Esophagus squamous epithelium (tissue), 5 donors: ENCODE data around the gene LRBA. TPM values are rescaled to one million over a fixed set of nuclear protein-coding genes. Genes with fewer than 3 reads are reported as not detected.

Source experiments
- DNase-seq: peaks from one replicate; lab custom pipeline; 2025; lab: John Stamatoyannopoulos, UW
- H3K27ac ChIP-seq, 4 donors: fragments of 200-600 bp; sonication (generic); one replicate each; pipeline ENCODE4 v1.5.1; 2016 to 2019; ENCODE audit warnings: mild to moderate bottlenecking in 1 of 4
- H3K27me3 ChIP-seq, 4 donors: fragments of 200-600 bp; sonication (generic); 1 replicate in 3 of 4; 2 replicates in 1 of 4; pipeline versions ENCODE4 v1.5.1 to v1.6.0; 2017 to 2021; ENCODE audit warnings: antibody characterized with exemption in 1 of 4
- H3K36me3 ChIP-seq, 3 donors: fragments of 200-600 bp; sonication (generic); one replicate each; pipeline ENCODE4 v1.5.1; 2016 to 2019
- H3K4me1 ChIP-seq, 3 donors: fragments of 200-600 bp; sonication (generic); one replicate each; pipeline ENCODE4 v1.5.1; 2017 to 2019
- H3K4me3 ChIP-seq, 4 donors: fragments of 200-600 bp; sonication (generic); 1 replicate in 3 of 4; 2 replicates in 1 of 4; pipeline ENCODE4 v1.5.1; 2016 to 2019; ENCODE audit warnings: mild to moderate bottlenecking in 2 of 4, moderate library complexity in 1 of 4
- H3K9me3 ChIP-seq, 3 donors: fragments of 200-600 bp; sonication (generic); one replicate each; pipeline ENCODE4 v1.5.1; 2016 to 2019
- CTCF ChIP-seq, 6 experiments: fragments of 450-650 bp in 4 of 6; fragments of 200-600 bp in 2 of 6; sonication (generic) in 2 of 6; IDR thresholded peaks; one replicate each; pipeline ENCODE4 v1.5.1; 2016 to 2019; ENCODE audit warnings: antibody characterized with exemption in 6 of 6, mild to moderate bottlenecking in 4 of 6, moderate library complexity in 4 of 6
- POLR2A ChIP-seq, 4 donors: fragments of 450-650 bp; IDR thresholded peaks; one replicate each; pipeline ENCODE4 v1.6.1; 2017; ENCODE audit warnings: antibody characterized with exemption in 4 of 4, mild to moderate bottlenecking in 4 of 4, moderate library complexity in 3 of 4
- WGBS, 2 donors: methylation state at CpG; one replicate each; pipeline ENCODE4 v1.1.5; 2018; 5-methylcytosine and 5-hydroxymethylcytosine counted together
- intact Hi-C: fragments of 100-400 bp; cut with DNase I; formaldehyde crosslinking; loops from one replicate; pipeline ENCODE4 v1.15.0; 2022
- total RNA-seq, 4 donors: library from RNA; depleted of rRNA; stranded (reverse); fragments of >200 nt; gene quantifications; one replicate each; pipeline ENCODE4 v1.1.0, GENCODE V29; 2016
- donor health status: DM: yes; HTN: yes; CAD: no.

Gene LRBA
- total RNA-seq, 4 donors from 2014 or later: 54.7 to 91.8 (median 66.2) TPM

- WGBS, 2 donors: 90% methylated on average over 4 of the region's 4 CpGs
- intact Hi-C loops: no loop called here
These were observed 660.8 kb downstream of the LRBA start for GRCh38 chr4:150354214-150354796.

GRCh38 chr4:150348079-150348478 lies 667.0 kb downstream of the LRBA start:
- no peaks in the 10 kb centered on the region for H3K27me3 ChIP-seq
- no peaks in the 10 kb centered on the region for H3K9me3 ChIP-seq
- intact Hi-C loops: no loop called here
- H3K4me1 ChIP-seq: peaks cover 0 to 5% (median 0%) of the 10 kb centered on the region in 3 donors
- 81 to 84% methylated on average over 2 of the region's 2 CpGs for WGBS, 2 donors
- DNase-seq: no peak
- no peak overlapping the region for H3K27ac ChIP-seq
- peaks cover 0 to 6% (median 0%) of the 10 kb centered on the region in 3 donors for H3K36me3 ChIP-seq
- no peak overlapping the region for H3K4me3 ChIP-seq
- no peak for TF ChIP-seq POLR2A (IDR thresholded peaks at IDR 0.05)

More at GRCh38 chr4:150354214-150354796, 660.8 kb downstream of the LRBA start:
- no peaks in the 10 kb centered on the region for H3K36me3 ChIP-seq
- H3K27me3 ChIP-seq: no peaks in the 10 kb centered on the region
- no peaks in the 10 kb centered on the region for H3K9me3 ChIP-seq
- H3K4me3 ChIP-seq: no peak overlapping the region
- DNase-seq: no peak
- H3K4me1 ChIP-seq: no peaks in the 10 kb centered on the region
- no peak overlapping the region for H3K27ac ChIP-seq
- TF ChIP-seq POLR2A (IDR thresholded peaks at IDR 0.05): no peak
- no peak for TF ChIP-seq CTCF (IDR thresholded peaks at IDR 0.05)

DNA sequence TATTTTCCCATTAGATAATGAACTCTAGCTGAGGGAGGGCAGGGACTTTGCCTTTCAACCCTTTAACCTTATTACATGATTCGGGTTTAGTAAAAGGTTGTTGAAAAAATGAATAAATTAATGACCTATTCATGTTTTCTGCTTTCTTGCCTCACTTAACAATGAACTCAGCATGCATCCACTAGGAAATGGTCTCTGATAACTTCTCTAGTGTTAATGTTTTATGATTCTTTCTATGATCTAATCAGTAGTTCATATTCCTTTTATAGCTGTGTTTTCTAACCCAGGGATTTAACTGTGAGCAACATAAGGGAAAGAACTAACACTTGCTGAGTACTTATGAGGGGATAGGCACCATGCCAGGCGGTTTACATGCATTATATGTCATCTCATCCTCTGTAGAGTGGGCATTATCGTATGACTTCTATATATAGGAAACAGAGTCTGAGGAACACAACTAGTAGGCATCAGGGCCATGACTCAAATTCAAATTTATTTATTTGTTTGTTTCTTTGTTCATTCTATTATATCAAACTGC lies 669.8 kb downstream of the LRBA start:
- Histone ChIP-seq H3K9me3 (no peaks in the 10 kb centered on the region), H3K27ac (no peak overlapping the region), H3K27me3 (no peaks in the 10 kb centered on the region), H3K36me3 (peaks cover 0 to 6% (median 0%) of the 10 kb centered on the region in 3 donors), H3K4me3 (no peak overlapping the region), H3K4me1 (peaks cover 0 to 12% (median 0%) of the 10 kb centered on the region in 3 donors)
- no peak for TF ChIP-seq POLR2A (IDR thresholded peaks at IDR 0.05)
- no peak for TF ChIP-seq CTCF (IDR thresholded peaks at IDR 0.05)
- WGBS, 2 donors: 89 to 95% methylated on average over 3 of the region's 3 CpGs
- DNase-seq: no peak
- intact Hi-C loops: no loop called here

- TF ChIP-seq POLR2A (IDR thresholded peaks at IDR 0.05): no peak
- TF ChIP-seq CTCF (IDR thresholded peaks at IDR 0.05): no peak
- no peak for DNase-seq
- Histone ChIP-seq H3K9me3 (no peaks in the 10 kb centered on the region), H3K4me1 (peaks cover 0 to 12% (median 0%) of the 10 kb centered on the region in 3 donors), H3K36me3 (peaks cover 0 to 6% (median 0%) of the 10 kb centered on the region in 3 donors), H3K27ac (no peak overlapping the region), H3K27me3 (no peaks in the 10 kb centered on the region), H3K4me3 (no peak overlapping the region)
- intact Hi-C loops: no loop called here
- WGBS, 2 donors: 93 to 95% methylated on average over 2 of the region's 2 CpGs
These were observed 671.3 kb downstream of the LRBA start for GRCh38 chr4:150343796-150344195.

DNA sequence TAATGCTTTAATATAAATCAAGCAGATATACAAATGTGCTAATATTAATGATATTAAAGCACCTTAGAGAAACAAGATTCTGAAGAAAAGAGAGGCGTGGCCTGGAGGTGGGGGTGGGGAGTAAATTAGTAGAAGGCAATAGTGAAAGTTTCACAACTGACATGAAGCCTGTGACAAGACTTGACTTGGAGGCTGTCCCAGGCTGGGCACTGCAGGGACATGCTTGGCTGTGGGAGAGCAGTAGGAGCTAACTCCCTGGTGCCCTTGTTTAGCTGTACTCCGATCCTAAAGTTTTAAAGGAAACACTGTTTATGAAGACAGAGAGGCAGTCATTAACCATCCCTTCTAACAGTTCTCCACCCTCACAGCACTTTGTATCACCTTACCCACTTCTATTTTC lies 672.1 kb downstream of the LRBA start:
- TF ChIP-seq CTCF (IDR thresholded peaks at IDR 0.05) (no peak), POLR2A (IDR thresholded peaks at IDR 0.05) (no peak)
- no peaks in the 10 kb centered on the region for H3K9me3 ChIP-seq
- no peak overlapping the region for H3K27ac ChIP-seq
- H3K4me1 ChIP-seq: peaks cover 0 to 12% (median 0%) of the 10 kb centered on the region in 3 donors
- H3K4me3 ChIP-seq: no peak overlapping the region
- intact Hi-C loops: no loop called here
- no peak for DNase-seq
- no peaks in the 10 kb centered on the region for H3K27me3 ChIP-seq
- H3K36me3 ChIP-seq: peaks cover 0 to 6% (median 0%) of the 10 kb centered on the region in 3 donors
- WGBS, 2 donors: 38% methylated on average over 2 of the region's 2 CpGs
